ENCODE results near the gene ARID3C.
A peak's percentile ranks its signal among the peaks of the same experiment; 100 is the strongest.

Gene ARID3C

GRCh38 chr9:34591917-34592866, 36.7 kb downstream of the ARID3C start:
- ChIA-PET CTCF (interaction anchor here (0.5 to 6.0 kb wide), 63 partner anchors 8 to 1116 kb away, joined by 3 to 105 read pairs (median 5); partner anchors contain the start of genes ARID3C, CCL21, DCTN3 and MYORG), POLR2A (interaction anchor here (1.0 to 2.2 kb wide), 2 partner anchors 43 to 44 kb away, joined by 3 to 7 read pairs; no protein-coding TSS in a partner anchor)
- no peaks in the 10 kb centered on the region for H3K4me1 ChIP-seq (ENCODE audit: control insufficient read depth, insufficient read depth, low read length)
- H3K36me3 ChIP-seq (ENCODE audit: control insufficient read depth in 2 of 2, insufficient read depth in 1 of 2, low read length in 2 of 2), result no peaks in the 10 kb centered on the region
- no peak overlapping the region for H3K4me3 ChIP-seq (ENCODE audit: low read depth, low read length)
- no peak overlapping the region for H3K27ac ChIP-seq (ENCODE audit: extremely low read depth, low read depth, low read length)
- no peak for TF ChIP-seq ZNF830 (tag by site-specific recombination; IDR thresholded peaks at IDR 0.05; ENCODE audit: low read depth)
- 0 out of 2 replicates have a peak, but pooled peaks have one; percentile 27 for TF ChIP-seq ZFHX2 (tag by site-specific recombination; conservative IDR thresholded peaks at IDR 0.05)
- no peak for TF ChIP-seq BCL11B (tag by site-specific recombination; IDR thresholded peaks at IDR 0.05; ENCODE audit: low read depth)
- TF ChIP-seq PRDM10 (tag by site-specific recombination; IDR thresholded peaks at IDR 0.05), result peak; percentile 56
- peak; percentile 74 for TF ChIP-seq EGR2 (tag by site-specific recombination; IDR thresholded peaks at IDR 0.05; ENCODE audit: low read depth)
- H3K9me3 ChIP-seq (ENCODE audit: control insufficient read depth, insufficient read depth, low read depth, low read length), result no peaks in the 10 kb centered on the region

- H3K4me1 ChIP-seq (ENCODE audit: control insufficient read depth, insufficient read depth, low read length), result no peaks in the 10 kb centered on the region
- POLR2A ChIA-PET, result interaction anchor here (1.0 to 2.2 kb wide), 2 partner anchors 43 to 44 kb away, joined by 3 to 7 read pairs; no protein-coding TSS in a partner anchor
- TF ChIP-seq PATZ1 (tag by site-specific recombination; IDR thresholded peaks at IDR 0.05) (peak; percentile 58), OSR2 (tag by site-specific recombination; IDR thresholded peaks at IDR 0.05) (no peak), ZNF747 (tag by site-specific recombination; IDR thresholded peaks at IDR 0.05) (no peak), ZNF654 (tag by site-specific recombination; IDR thresholded peaks at IDR 0.05; ENCODE audit: low read depth) (peak; percentile 44), ZNF670 (tag by site-specific recombination; IDR thresholded peaks at IDR 0.05; ENCODE audit: low read depth) (no peak), ZNF426 (tag by site-specific recombination; IDR thresholded peaks at IDR 0.05) (no peak), ZSCAN23 (tag by site-specific recombination; IDR thresholded peaks at IDR 0.05) (no peak), RBAK (tag by site-specific recombination; IDR thresholded peaks at IDR 0.05) (no peak), PRDM1 (tag by site-specific recombination; IDR thresholded peaks at IDR 0.05) (no peak), ZNF335 (tag by site-specific recombination; conservative IDR thresholded peaks at IDR 0.05) (peak; percentile 40), IKZF3 (tag by site-specific recombination; IDR thresholded peaks at IDR 0.05) (peak; percentile 36; the same call in 1 of the 2 replicates), ZNF2 (tag by site-specific recombination; IDR thresholded peaks at IDR 0.05) (peak; percentile 99), ZNF791 (tag by site-specific recombination; IDR thresholded peaks at IDR 0.05) (no peak), REST (tag by site-specific recombination; IDR thresholded peaks at IDR 0.05) (0 out of 2 replicates have a peak, but pooled peaks have one; percentile 35), ZBTB26 (tag by site-specific recombination; optimal IDR thresholded peaks at IDR 0.05) (peak; percentile 64), ZSCAN30 (tag by site-specific recombination; IDR thresholded peaks at IDR 0.05) (peak; percentile 51; the same call in 1 of the 2 replicates)
Measured at GRCh38 chr9:34591248-34591916, 37.5 kb downstream of the ARID3C start.

More at GRCh38 chr9:34591248-34591916, 37.5 kb downstream of the ARID3C start:
- Histone ChIP-seq H3K9me3 (ENCODE audit: control insufficient read depth, insufficient read depth, low read depth, low read length) (no peaks in the 10 kb centered on the region), H3K27ac (ENCODE audit: extremely low read depth, low read depth, low read length) (no peak overlapping the region), H3K36me3 (ENCODE audit: control insufficient read depth in 2 of 2, insufficient read depth in 1 of 2, low read length in 2 of 2) (no peaks in the 10 kb centered on the region), H3K4me3 (ENCODE audit: low read depth, low read length) (no peak overlapping the region)
- CTCF ChIA-PET, result interaction anchor here (0.5 to 6.0 kb wide), 65 partner anchors 9 to 1117 kb away, joined by 3 to 105 read pairs (median 5); partner anchors contain the start of genes ARID3C, CCL21, DCTN3 and MYORG
